ENCODE data around the gene DHX36.

DHX36 gene

DNA sequence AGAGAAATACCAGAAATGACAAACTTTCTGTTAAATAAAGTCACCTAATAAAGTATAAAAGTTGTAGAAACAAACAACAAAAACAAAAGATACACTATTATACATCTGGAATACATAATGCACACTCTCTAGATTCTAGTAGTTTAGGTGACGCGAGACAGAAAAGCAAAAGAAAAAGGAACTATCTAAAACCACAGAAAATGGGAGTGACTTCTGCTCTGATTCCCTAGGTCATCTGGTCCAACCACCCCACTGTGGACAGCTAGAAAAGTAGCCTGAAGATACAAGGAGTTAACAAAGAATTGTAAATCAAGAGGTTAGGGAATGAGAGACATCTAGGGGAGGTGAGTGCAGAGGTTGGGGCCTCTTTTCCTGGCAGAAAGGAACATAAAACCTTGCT is 39.1 kb downstream of the DHX36 start:
- DNase-seq = no peak

DNA sequence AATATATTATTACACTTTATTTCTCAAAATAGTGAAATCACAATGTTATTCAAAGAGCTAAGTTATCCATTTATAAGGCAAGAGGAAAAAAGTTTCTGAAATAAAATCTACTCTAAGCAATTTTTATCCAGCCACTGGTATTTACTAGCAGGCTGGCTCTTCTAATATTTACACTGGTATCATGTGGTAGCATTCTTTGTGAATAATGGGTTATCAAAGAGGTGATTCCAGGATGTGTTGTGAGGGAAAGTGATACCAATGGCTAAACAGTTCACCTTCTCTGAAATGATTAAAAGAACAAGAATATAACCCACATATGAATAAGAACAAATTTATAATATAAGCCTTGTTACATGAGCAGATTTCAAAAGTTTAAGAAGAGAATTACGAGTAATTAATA is 44.1 kb downstream of the DHX36 start:
- no peak for DNase-seq

DNA sequence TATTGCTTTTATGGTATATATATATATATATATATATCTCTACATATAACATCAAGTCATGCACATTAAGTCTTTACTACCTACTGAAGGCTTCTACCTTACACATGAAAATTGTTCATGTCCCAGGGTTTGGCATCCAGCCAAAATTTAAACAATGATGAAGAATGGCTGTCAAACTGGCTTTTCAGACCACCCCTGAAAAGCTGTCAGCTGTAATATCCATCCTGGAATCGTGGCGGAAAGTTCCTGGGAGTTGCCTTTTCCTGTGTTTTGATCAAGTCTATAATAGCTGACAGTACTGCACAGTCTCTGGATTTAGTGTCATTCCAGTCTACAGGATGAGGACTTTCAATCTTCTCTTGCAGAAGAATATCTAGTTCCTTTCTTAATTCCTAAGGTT is 48.3 kb downstream of the DHX36 start:
- DNase-seq = no peak

DNA sequence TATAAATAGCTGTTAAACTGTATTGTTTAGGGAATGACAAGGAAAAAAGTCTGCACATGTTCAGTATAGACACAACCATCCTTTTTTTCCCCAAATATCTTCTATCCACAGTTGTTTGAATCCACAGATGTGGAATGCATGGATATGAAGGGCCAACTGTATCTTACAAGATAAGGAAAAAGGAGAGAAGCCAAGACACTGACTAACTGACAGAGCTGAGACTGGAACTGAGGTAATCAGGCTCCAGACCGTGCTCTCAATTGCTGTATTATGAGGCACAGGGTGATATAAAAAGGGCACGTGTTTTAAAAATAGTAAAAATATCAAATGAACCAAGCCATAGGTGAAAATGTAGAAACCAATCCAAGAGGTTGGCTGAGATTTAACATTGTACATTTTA is 49.0 kb downstream of the DHX36 start:
- DNase-seq = no peak

DNA sequence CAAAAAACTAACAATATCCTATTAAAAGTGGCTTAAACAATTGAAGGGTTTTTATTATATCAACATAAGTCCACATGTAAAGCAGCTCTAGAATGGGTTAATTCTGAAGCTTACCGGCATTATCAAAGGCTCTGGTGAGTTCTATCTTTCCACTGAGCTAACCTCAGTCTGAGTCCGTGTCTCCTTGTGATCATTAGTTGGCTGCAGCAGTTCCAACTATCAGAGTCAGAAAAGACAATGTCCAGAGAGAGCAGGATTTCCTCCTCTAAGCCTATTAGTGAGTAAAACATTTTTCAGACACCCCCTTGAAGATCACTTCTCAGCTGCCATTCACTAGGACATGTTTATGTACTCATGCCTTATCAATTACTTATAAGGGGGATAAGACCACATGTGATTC is 49.9 kb downstream of the DHX36 start:
- no peak for DNase-seq

DNA sequence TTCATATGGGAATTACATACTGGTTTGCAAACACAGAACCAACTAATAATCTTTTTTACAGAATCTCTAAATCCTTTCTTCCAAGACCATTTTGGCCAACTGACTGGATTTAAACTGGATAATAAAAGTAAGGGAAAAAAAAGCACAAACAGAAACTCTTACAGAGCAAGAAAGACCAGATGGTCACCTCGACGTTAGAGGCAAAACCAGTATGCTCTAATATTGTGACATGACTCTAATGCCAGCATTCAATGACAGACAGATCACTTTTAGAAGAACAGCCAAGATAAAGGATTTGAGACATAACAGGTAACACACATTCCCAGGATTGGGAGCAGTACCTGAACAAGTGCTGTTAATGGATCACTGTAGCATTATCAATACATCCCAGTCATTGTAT is 50.9 kb downstream of the DHX36 start:
- no peak for DNase-seq

DNA sequence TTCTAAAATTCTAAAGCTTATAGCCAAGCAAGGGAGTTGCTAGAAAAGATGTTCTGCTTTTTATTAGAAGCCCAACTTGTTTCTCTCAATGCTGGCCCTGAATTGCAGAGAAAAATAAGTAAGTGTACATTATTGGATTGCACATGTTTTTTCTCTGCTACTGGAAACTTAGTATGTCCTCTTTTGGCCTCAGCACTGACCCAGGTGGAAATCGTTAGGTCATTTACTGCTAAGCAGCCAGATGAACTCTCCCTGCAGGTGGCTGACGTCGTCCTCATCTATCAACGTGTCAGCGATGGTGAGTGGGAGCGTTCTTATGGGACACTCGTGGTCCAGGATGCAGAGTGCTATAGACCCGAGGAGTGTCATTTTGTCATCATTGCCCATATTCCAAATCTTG is 69.8 kb downstream of the DHX36 start:
- no peak for DNase-seq

DNA sequence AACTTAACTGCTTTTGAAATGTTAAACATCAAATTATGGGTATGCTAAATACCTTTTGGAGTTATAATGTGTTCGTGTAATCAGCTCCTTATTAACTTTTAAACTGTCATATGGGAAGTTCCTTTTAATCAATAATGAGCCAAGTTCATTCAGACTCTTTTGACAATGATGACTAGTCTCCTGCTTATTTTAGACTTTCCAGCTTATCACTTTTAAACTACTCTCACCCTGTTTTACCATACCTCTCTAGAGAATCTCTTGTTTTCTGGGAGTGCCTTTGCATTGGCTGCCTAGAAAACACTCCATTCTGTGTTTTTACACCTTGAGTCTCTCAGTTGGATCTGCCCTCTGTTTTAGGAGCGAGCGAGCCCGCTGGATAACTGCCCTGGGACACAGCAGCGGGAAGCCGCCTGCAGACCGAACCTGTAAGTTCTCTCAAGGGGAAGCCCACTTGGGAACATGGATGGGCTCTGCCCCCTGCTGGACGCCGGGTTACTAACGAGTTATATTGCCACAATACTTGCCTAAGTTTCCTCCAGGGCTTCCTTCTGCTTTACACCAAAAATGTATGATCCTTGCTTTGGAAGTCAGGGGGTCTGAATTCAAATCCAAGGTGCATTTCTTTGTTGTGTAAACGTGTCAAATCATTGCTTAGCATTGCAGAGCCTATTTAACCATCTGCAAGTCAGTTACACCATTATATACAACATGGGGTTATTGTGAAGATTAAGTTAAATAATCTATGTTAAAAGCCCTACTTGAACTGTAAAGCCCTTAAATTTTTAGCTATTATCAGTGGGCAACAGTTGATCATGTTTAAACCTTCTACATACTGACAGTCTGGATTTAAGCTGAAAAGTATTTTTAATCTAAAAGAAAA is 71.3 kb downstream of the DHX36 start:
- peak; percentile 49 for DNase-seq

DNA sequence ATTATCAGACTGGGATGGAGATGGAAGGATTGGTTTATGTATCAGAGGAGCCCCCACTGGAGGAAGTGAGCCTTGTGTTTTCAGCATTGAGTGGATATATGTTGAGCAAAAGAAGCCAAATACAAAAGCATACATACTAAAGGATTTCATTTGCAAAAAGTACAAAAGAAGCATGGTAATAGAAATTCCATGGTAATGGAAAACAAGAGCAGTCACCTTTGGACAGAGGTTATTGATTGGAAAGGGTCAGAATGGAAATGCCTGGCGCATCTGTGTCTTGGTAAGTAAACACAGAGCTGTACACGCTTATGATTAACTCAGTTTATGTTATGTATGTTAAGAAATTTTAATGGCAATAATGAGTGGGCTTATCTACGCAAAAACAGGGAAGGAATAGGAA is 72.7 kb downstream of the DHX36 start:
- no peak for DNase-seq

DNA sequence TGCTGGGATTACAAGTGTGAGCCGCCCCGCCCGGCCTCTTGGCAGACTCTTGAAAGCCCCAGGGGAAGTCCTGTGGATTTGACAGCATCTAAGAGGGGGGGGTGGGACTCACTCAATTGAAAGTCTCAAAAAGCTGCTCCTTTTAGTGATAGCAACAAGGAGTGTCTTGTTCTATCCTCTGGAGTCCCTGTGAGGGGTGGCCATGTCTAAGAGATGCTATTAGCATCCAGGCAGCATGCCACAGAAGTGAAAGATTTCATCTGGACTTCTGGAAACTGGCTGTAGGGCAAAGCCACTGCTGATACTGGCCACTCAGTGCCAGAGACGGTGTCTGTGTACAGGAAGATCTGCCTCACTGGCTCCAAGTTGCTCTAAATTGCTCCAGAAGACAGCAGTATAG is 74.0 kb downstream of the DHX36 start:
- DNase-seq = no peak

DNA sequence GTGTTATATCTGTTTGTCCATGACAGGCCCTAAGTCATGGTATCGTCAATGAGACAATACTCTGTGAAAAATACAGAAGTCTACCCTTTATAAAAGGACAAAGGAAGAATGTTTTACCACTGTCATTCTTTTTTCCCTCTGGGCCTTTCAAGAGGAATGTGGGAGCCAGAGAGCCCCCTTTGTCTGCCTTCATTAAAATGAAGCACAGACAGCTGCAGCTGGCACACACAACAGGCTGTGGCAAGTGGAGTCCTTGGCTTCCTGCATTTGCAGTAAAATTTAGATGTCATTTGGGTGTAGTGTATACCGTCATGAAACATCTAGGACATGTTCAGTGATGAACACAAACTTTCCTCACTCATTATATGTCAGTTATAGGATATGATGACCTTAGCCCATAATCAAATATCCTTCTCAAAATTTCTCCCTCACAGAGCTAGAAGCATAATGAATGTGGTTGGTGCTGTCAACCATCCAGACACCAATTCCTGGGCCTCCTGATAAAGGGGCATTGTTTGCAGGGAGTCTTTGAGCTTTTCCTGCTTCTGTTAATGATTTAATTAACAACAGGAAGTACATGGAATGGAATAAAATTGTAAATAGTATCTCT is 76.4 kb downstream of the DHX36 start:
- DNase-seq = no peak

DNA sequence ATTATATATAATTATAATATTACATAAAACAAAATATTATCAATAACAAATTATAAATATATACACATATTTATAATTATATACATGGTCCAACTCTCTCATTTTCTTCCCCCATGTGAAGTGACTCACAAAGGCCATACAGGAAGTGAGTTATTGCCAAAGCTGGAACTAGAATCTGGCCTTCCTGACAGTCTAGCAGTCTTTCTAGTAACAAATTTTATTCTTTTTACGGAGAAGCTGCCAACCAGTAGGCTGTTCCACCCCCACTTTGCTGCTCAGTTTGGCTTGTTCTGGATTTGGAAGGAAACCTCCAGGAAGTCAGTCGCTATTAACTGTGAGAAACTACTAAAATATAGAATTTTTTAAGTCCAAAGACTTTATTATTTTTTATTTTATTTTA is 79.6 kb downstream of the DHX36 start:
- no peak for DNase-seq

DNA sequence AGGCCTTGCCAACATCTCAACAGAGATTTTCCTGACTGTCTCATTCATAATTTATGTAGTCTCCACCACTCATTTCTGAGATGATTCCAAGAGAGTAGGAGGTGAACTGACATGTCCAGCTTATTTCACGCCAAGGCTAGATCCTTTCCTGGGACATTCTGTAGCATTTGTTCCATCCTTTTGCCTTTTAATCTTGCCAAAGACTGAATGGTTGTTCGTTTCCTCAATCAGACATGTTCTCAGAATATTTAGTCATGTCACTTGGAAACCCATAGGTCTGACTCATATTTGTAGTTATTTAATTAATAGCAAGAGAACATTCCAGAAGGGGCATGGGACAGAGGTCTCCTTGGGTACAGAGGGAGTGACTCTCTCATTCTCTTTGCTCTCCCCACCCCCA is 80.9 kb downstream of the DHX36 start:
- no peak for DNase-seq

DNA sequence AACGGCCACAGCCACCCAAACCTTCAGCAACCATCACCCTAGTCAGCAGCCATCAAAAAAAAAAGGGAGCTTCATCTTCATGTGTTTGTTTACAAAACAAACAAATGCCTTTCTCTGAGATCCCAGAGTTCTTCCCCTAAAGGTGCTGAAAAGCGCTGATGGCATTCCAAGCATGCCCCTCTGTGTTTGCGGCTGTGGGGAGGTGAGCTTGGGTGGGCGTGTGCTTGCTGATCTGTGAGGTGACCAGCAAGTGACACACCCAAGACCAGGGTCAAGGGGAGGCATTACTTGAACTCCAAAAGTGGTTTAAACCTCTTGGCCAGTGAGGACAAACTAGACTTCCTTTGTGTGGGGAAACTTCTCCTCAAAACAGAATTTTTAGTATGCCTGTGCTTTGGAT is 81.5 kb downstream of the DHX36 start:
- no peak for DNase-seq

DNA sequence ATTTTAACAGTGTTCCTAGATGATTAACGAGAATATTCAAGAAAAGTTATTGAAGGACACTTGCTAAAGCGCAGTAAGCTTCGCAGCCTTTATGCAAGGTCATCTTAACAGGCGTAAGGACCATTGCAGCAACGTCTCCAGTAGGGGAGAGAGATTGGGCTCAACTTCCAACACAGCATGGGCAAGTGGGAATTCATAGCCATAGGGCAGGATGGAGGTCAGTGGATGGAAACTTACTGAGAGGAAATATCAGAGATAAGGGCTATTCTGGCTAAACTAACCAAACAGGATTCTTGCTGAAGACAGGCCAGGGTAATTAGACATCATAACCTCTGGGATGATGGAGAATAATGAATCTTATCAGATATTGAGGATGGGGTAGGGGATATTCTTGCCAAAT is 82.8 kb downstream of the DHX36 start:
- no peak for DNase-seq

DNA sequence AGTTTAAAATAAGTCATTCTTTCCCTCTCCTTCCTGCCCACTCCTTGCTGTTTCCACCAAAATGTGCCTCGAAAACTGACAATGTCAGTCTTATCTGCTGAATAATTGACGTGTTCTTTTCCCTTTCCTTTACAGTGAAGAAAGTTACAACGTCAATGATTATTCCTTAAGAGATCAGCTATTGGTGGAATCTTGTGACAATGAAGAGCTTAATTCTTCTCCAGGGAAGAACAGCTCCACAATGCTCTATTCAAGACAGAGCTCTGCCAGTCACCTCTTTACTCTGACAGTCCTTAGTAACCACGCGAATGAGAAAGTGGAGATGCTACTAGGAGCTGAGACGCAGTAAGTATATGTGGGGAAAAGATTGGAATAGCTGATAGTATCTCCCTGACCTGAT is 84.1 kb downstream of the DHX36 start:
- no peak for DNase-seq

DNA sequence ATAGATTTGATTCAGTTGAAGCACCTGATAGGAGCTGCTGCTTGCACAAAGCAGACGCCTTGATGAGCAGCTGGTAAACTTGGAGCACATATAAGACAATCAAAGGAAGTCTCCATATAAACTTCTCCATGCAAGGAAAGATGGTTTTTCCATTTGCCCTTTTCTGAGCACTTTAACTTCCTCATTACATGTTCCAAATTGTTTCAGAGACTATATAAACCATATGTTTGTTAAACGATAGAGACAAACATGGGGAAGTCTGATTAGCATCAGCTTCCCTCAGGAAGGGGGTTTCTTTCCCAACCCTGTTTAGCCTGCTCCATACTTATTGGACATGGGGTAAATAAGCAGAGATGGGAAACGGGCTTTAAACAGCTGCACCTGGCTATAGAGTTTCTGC is 88.0 kb downstream of the DHX36 start:
- no peak for DNase-seq

DNA sequence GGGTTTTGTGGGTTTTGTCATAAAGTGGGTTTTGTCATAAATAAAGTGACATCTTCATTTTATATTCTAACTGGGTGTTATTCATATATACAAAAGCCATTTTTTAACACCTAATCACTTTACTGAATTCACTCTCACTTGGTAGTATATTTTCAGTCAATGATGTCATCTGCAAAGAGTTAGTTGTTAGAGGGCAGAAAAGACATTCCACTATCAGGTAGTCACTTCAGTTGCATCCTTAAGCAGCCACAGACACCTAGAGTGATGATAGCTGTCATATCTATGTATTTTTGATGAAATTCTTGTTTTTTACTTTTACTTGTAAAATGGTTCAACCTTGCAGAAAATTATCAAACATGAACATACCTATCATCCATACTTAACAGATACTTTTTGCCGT is 89.0 kb downstream of the DHX36 start:
- no peak for DNase-seq

DNA sequence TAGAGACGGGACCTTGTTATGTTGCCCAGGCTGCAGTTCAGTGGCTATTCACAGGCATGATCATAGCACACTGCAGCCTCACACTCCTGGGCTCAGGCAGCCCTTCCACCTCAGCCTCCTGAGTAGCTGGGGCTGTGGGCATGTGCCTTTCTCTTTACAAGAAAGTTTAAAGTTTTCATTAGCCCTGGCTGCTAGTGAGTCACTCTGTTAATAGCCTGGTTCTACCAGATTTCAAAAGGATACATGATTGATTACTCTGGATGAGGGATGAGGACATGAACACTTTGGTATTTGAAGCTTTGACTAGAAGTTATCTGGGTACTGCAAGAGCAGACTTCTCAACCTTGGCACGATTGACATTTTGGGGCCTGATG is 95.1 kb downstream of the DHX36 start:
- DNase-seq = no peak

DNA sequence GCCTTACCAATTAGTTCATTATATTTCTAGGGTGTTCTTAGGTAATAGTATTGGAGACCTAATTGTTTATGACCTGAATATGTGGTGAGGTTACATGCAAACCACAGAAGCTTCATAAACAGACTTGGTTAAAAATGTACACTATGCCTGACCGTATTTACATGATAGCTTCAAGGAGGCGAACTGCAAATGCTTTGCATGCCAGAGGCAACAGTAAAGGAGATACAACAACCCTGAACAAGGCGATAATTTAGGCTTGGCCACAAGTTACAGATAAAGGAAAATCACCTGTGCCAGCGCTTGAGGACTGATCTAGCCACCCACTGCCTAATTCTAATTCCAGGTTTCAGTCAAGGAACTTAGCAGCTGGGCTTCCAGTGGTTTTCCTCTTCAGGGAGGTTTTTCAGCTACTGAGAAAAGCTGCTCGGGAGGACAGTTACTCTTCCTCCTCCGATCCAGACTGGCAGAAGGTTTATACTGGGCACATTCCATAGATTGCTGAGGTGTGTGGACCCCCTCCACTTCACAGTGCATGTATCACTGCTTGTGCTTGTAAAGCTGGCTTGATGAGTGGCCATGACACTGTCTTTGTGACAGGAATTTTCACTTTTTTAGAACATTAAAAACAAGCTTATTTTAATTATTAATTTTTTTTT is 95.6 kb downstream of the DHX36 start:
- DNase-seq = no peak

DNA sequence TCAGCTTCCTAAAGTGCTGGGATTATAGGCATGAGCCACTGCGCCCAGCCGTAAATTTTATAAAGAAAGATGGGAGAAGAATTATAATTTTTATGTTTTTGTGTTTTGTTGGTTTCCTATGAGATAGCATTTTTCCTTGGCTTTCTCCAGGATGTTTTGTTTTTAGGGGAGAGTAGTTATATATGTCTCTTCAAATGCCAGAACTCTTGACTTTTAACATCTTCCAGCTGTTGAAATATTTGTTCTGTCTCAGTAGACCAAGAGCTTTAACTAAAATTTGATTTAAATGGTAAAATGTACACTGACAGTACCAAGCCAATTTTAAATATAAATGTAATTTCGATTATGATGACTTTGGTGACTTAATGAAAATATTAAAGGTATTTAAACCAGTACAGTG is 96.8 kb downstream of the DHX36 start:
- no peak for DNase-seq

DNA sequence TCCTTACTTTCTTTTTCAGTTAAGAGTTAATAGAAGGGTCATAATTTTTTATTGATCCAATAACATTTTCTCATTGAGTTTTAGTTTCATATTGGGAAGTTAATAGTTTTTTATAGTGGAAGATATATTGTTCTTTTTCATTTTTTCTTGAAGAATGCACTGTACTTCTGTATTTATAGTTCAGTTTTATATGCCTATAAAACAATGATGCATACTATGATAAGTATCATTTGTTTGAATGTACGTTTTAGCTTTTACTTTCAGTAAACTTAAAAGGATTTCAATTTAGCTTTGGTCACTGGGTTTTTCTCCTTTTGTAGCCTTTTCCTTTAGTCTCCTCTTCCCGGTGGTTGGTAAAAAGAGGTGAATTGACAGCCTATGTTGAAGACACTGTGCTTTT is 98.8 kb downstream of the DHX36 start:
- DNase-seq = no peak

DNA sequence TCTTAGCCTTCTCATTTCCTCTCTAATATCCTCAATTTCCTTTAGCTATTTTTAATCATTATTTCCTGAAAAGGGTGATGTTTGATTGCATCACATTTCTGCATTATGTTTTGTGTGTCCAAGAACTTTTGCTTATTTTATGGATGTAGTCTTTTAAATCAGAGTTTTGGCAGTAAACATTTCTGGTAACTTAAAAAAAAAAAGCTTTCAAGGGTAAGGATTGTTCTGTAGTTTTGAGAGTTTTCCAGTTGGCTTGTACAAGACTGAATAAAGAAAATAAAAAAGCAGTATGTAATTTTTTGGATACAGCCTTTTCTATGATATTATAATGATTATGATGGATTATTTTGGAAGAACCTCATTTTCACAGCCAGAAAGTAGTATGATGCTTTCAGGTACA is 99.4 kb downstream of the DHX36 start:
- DNase-seq = no peak

DNA sequence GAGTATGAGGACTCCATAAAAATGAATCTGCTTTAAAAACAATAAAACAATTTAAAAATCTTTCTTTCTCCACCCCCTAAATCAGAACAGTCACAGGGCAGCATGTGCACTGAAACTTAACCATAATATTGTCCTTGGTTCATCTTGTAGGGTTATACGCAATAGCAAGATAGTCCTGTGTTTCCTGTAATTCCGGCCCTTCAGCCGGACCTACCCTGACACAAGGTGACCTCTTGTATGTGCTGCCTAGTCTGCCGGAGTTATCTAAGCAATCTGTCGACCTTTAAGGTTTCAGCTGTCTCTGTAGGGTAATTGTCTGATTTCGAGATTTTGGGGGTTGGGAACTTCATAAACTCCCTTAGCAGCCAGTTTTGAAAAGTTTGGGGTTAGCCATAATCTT is 99.9 kb downstream of the DHX36 start:
- no peak for DNase-seq

DNA sequence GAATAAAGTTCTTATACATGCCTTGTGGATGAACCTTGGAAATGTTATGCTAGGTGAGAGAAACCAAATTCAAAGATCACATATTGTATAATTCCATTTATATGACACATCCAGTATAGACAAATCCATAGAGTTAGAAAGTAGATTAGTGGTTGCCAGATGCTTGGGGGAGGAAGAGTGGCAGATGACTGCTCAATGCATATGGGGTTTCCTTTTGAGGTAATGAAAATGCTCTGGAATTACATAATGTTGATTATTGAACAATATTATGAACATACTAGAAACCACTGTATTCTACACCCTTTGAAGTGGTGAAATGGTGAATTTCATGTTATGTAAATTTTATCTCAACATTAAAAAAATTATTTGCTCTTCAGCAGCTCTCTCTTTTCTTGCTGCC is 100.8 kb downstream of the DHX36 start:
- no peak for DNase-seq
